Astrocyte of the cerebellum (primary cell): Measurements from ENCODE around the gene ZSCAN26.

Experiments
- DNase-seq: peaks from one replicate; pipeline ENCODE4 v3.0.0-alpha.2; 2011; ENCODE audit warnings: low read depth
- H3K4me3 ChIP-seq: 2 replicates; pipeline ENCODE4 v1.5.1; 2011; ENCODE audit warnings: mild to moderate bottlenecking, low read depth, low read length, moderate library complexity
- CTCF ChIP-seq: IDR thresholded peaks from 2 replicates; pipeline ENCODE4 v1.5.1; 2012; ENCODE audit warnings: low read length, low read depth, moderate library complexity, mild to moderate bottlenecking; ENCODE audit errors: missing control alignments
- in situ Hi-C: cut with HindIII; loops from 2 replicates; pipeline ENCODE4 v1.10.0; 2017; ENCODE audit warnings: low sequenced_read_pairs

The ZSCAN26 gene

GRCh38 chr6:28225056-28225834 lies 41.7 kb upstream of the ZSCAN26 start, which contains the start of gene ZSCAN9:
Gene ZSCAN9 (plus strand): TSS chr6:28225275. CDS start chr6:28227085, 1,810 bp downstream.
- peak; percentile 78 for DNase-seq

GRCh38 chr6:28226460-28226859 lies 40.5 kb upstream of the ZSCAN26 start:
- TF ChIP-seq CTCF, result no peak
- in situ Hi-C loops, result no loop called here
- DNase-seq, result no peak
- peak overlapping the region; percentile 72 for H3K4me3 ChIP-seq

More at GRCh38 chr6:28225056-28225834, 41.7 kb upstream of the ZSCAN26 start, which contains the start of gene ZSCAN9:
- in situ Hi-C loops, result no loop called here
- no peak for TF ChIP-seq CTCF
- peak within 1 kb of the TSS; percentile 72 for H3K4me3 ChIP-seq

- no peak for TF ChIP-seq CTCF
- DNase-seq, result no peak
- H3K4me3 ChIP-seq, result no peak overlapping the region
- in situ Hi-C loops, result no loop called here
Observed at GRCh38 chr6:28232785-28233184, 34.2 kb upstream of the ZSCAN26 start.

- DNase-seq, result no peak
- H3K4me3 ChIP-seq, result no peak overlapping the region
- in situ Hi-C loops, result no loop called here
- no peak for TF ChIP-seq CTCF
Observed at GRCh38 chr6:28235912-28236452, 31.0 kb upstream of the ZSCAN26 start.

GRCh38 chr6:28239636-28240035 lies 27.3 kb upstream of the ZSCAN26 start:
- DNase-seq, result no peak
- no peak for TF ChIP-seq CTCF
- in situ Hi-C loops, result no loop called here
- no peak overlapping the region for H3K4me3 ChIP-seq

GRCh38 chr6:28240471-28240870 lies 26.5 kb upstream of the ZSCAN26 start:
- DNase-seq, result no peak
- in situ Hi-C loops, result no loop called here
- TF ChIP-seq CTCF, result no peak

More at GRCh38 chr6:28240471-28240870, 26.5 kb upstream of the ZSCAN26 start:
- no peak overlapping the region for H3K4me3 ChIP-seq
